Fibroblast of gingiva (primary cell): Measurements from ENCODE around the gene ASTN2.

ENCODE experiments used
- DNase-seq: peaks from one replicate; pipeline ENCODE4 v3.0.0-alpha.2; 2011; ENCODE audit warnings: low read depth

The ASTN2 gene

GRCh38 chr9:116616304-116616914, 798.4 kb downstream of the ASTN2 start:
- no peak for DNase-seq

- no peak for DNase-seq
Observed at GRCh38 chr9:116608064-116608463, 806.8 kb downstream of the ASTN2 start.

DNA sequence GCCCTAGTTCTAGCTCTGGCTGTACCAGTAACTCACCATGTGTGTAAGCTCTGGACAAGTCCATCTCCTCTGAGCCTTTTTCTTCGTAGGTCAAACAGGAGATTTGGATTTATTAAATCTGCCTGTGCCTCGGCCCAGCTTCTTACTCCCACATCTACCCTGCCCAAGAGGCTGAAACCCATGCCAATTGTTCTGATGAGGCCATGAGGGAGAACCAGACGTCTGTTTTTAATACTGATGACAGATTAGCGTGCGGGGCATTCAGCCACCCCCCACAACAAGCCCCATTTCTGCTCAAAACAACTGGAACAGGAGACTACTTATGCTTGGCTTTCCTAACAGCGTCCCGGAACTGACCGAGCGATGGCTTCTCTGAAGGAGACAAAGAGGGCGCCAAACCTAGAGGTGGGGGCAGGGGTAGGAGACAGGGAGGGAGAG, 808.9 kb downstream of the ASTN2 start:
- peak; percentile 35 for DNase-seq

GRCh38 chr9:116605060-116605459, 809.8 kb downstream of the ASTN2 start:
- DNase-seq, result peak; percentile 36

- DNase-seq, result no peak
Observed at GRCh38 chr9:116604251-116604650, 810.6 kb downstream of the ASTN2 start.

- no peak for DNase-seq
Observed at GRCh38 chr9:116599342-116599884, 815.4 kb downstream of the ASTN2 start.

DNA sequence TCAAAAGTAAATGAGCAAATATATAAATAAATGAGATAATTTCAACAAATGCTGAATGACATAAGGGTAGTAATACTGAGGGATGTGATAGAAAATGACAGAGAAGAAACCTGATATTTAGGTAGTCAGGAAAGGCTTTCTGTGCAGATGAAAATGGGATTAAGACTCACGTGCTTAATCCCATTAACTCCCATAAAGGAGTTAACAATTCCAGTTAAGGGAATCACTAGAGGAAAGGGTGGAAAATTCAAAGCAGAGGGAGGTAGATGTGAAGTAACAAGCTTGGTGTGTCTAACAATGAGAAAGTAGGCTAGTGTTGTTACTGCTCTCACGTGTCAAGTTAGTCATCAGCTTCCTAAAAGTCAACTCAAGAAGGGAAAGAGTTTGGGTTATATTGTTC, 818.2 kb downstream of the ASTN2 start:
- DNase-seq, result no peak

DNA sequence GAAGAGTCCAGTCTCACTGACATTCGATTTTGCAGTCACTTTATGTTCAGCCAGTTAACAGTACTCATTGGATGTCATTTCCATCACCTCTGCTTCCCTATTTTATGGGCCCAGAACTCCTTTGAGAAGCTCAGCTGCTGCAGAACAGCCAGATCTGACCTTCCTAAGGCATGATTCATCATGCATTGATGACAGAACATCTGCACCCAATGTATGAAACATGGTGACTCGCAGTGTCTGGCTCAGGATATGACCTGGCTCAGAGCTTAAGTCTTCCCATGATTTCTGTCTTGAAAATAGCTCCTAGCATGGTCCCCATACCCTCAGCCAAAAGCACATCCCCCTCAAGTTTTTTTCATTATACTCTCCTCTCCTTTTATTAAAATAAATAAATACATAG, 820.3 kb downstream of the ASTN2 start:
- peak; percentile 80 for DNase-seq

- peak; percentile 16 for DNase-seq
Observed at GRCh38 chr9:116592970-116593369, 821.9 kb downstream of the ASTN2 start.

GRCh38 chr9:116589392-116590354, 825.2 kb downstream of the ASTN2 start:
- peak; percentile 69 for DNase-seq

- DNase-seq, result no peak
Observed at GRCh38 chr9:116587919-116588318, 826.9 kb downstream of the ASTN2 start.

GRCh38 chr9:116585896-116586295, 829.0 kb downstream of the ASTN2 start:
- no peak for DNase-seq

GRCh38 chr9:116585204-116585603, 829.7 kb downstream of the ASTN2 start:
- DNase-seq, result no peak

GRCh38 chr9:116580853-116581252, 834.0 kb downstream of the ASTN2 start:
- DNase-seq, result no peak

DNA sequence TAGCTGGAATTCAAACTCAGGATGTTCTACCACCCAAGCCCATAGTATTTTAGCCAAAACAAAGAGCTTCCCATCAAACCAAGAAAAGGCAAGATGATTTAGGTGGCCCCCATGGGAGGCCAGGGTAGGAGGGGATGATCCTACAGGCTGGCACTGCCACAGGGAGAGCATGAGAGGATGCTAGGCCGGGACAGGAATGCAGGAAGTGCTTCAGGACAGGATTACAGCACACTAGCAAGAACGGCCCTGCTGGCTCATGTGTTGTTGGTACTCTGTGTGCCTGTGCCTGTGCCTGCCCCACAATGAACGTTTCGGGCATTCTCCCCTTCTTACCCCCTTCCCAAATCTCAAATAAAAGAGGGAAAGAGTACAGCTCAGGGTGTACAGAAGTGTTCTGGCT, 838.5 kb downstream of the ASTN2 start:
- DNase-seq, result peak; percentile 14

GRCh38 chr9:116574027-116574679, 840.7 kb downstream of the ASTN2 start:
- no peak for DNase-seq

DNA sequence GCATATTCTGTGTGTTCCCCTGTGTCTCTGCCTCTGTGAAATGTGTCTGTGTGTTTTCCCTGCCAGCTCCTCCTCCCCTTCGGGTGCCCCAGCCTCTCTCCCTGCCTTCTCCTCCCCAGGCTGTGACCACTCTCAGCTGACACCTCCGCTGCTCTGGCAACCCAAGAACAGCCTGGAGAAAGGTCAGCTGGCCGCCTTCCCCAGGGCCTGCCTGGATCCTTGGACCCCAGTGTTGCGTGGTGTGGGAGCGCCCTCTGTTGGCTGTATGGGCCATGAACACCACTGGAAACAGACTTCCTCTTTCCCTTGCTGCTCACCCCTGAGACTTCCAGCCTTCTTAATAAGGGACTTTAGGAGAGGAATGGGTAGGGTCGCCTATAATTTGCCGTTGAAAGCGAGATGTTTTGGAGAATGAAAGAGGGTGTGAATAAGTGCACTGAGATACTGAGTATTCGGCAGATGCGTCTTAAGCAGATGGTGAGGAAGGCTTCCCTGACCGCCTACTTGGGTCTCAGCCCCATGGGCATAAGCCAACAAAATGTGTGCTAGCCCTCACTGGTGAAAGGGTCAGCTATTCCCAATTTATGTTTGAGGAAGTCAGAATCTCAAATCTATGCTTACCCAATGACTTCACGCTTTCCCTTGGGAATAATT, 842.6 kb downstream of the ASTN2 start:
- peak; percentile 89 for DNase-seq

GRCh38 chr9:116569111-116569510, 845.7 kb downstream of the ASTN2 start:
- DNase-seq, result no peak

DNA sequence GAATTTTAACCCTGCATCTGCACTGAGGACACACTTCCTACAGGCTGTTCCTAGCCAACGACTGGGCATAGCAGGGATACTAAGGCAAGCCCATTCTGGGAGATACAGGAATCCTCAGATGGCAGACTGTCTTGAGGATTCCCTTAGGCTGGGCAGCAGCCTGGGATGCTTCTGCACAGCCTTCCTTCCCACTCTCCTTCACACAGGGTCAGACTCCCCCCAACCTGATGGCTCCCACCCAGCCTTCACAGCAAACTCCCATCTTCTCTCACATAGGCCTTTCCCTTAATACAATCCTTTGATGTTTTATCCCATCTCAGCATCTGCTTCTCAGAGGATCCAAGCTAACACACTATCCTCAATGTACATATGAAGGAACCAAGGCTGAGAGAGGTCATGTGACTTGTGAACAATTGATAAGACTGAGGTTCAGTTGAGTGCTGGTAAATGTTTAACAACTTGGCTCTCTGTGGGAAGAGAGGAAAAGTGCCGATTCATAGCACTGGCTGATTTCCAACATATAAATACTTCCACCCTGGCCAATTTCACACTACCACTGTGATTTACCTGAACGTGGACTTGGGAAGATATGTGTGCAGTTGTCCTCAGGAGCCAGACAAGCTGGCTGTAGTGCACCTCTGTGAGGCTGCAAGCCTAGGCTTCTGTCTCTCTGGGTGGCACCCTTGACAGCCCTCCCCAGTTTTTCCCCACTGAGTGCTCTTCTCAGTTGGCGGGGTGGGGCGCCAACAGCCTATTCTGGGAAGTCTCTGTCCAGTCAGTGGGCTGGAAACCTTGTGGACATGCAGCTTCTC, 848.0 kb downstream of the ASTN2 start:
- DNase-seq, result peak; percentile 34

GRCh38 chr9:116565986-116566385, 848.9 kb downstream of the ASTN2 start:
- no peak for DNase-seq

DNA sequence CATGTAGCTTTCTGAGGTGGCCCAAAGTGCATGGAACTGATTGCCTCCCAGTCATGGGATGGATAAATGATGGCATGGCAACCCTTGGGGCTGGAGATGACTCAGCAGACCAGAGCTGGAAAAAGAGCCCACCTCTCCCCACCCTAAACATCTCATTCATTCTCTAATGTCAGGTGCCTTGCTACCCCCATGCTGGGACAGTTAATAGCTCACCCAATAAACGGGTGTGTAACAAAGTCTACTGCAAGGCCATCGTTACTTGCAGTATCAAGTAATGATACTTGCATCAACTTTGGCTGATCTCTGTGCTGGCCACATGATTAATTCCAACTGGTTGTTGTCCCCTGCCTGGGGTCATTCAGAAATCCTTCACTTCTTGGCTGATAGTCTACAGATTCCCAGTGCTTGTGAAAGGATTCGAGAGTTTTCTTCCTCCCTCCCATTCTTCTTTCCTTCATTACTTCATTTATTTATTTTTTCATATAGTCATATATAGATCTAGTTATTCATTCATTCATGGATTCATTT, 850.5 kb downstream of the ASTN2 start:
- DNase-seq, result no peak
